Nucleus accumbens (tissue), 56 donors: ENCODE results near the gene SLAIN2.

Source experiments
- DNase-seq, 56 donors: peaks; one replicate each; lab custom pipeline; 2025; lab: John Stamatoyannopoulos, UW

The SLAIN2 gene

DNA sequence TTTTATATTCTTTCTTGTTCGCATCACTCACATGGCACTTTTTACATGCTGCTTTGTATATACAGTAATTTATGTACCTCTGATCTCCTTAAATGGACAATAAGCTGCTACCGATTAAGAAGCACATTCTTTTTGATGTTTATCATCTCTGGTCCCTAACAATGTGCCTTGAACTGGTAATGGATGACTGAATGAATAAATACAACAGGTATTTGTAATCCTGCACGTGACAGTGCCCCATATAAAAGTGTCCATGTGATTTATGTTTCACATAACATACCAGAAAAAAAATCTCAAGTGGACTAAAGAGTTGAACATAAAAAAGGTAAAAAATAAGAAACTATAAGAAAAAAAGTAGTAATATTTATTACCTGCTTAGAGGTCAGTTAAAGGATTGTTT is 7.7 kb upstream of the SLAIN2 start:
- no peak for DNase-seq

GRCh38 chr4:48334236-48334635 is 7.1 kb upstream of the SLAIN2 start:
- DNase-seq = no peak

DNA sequence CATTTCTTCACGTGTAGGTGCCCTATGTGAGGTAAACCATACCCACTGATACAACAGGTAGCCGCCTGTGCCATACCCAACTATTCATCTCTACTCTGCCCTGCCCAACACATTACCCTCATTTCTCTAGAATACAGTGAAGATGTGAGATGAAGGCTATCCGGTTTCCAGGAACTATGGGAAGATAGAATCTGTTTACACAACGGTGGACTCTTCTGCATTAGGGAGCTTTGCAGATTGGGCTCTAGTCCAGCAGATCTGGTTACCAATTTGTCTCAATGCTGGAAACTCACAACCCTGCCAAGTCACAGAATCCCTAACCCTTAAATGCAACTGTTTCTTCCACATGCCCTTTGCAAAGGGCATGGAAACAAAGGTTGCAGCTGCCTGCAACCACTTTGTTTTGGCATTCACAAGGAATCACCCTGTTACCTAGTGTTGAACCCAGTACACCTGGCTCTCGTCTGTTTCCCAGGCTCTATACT is 6.4 kb upstream of the SLAIN2 start:
- DNase-seq = no peak

- no peak for DNase-seq
Measured at GRCh38 chr4:48336146-48336870, 5.0 kb upstream of the SLAIN2 start.

DNA sequence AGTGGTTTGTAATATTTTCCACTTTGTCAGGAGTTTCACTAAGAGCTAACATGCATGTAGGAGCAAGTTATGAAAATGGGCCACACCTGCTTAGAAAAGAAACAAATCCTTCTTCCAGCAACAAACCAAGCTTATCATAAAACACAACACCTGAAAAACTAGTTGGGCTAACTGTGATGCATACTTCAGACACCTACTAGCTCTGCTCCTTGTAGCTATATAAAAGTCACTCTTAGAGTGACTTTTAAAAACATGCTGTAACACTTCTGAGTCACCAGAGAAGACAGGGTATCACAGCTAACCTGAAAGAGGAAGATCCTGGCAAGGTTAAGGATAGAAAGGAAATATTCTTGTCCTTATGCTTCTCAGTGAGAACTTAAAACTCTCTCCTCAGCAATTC is 3.6 kb upstream of the SLAIN2 start:
- DNase-seq = no peak

DNA sequence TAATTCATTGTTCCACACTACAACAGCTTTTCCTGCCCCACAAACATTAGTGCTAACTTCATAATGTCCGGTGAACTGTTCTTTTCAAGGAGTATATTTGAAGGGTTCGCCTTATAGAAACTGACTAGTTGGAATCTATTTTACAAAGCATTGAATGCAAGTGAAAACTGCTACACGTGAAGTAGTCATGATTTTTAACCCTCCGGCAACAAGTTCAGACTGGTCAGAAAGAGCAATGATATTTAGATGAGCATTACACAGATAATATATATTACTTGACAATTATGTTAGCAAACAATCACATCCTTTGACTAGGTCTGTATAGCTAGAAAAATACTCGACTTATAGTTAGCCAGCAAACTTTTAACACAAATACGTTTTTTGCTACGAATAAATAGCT is 1.7 kb upstream of the SLAIN2 start:
- DNase-seq = no peak

DNA sequence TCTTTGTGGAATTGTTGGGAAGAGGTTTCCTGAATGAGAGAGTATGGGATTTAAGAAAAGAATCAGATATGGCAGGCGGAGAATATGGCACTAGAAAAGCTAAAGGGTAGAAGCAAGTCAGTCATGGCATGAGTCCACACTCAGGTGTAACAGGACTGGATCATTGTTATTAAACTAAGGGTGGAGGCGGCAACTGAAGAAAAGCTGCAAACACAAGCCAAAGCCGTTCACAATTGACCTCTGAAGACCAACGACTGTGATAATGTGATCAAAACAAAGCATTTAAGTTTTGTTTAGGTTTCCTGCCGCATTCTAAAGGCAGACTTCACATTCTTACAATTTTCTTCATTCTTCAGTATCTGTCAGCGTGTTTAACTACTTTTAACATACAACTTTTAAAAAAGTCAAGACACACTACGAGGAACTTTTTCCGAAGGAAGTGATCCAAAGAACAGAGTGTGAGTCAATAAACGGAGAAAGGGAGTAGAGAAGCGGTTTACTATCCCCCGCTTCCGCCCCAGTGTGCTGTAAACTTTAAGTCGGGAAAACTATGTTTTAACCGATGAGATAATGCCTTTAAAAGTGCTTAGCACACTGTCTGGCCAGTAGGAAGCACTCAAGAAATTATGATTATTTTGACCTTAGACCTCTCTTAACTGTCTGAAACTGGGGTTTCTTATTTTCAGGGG is 909 bp upstream of the SLAIN2 start:
- peak in 1 of 56 donors; percentile 11 for DNase-seq

DNA sequence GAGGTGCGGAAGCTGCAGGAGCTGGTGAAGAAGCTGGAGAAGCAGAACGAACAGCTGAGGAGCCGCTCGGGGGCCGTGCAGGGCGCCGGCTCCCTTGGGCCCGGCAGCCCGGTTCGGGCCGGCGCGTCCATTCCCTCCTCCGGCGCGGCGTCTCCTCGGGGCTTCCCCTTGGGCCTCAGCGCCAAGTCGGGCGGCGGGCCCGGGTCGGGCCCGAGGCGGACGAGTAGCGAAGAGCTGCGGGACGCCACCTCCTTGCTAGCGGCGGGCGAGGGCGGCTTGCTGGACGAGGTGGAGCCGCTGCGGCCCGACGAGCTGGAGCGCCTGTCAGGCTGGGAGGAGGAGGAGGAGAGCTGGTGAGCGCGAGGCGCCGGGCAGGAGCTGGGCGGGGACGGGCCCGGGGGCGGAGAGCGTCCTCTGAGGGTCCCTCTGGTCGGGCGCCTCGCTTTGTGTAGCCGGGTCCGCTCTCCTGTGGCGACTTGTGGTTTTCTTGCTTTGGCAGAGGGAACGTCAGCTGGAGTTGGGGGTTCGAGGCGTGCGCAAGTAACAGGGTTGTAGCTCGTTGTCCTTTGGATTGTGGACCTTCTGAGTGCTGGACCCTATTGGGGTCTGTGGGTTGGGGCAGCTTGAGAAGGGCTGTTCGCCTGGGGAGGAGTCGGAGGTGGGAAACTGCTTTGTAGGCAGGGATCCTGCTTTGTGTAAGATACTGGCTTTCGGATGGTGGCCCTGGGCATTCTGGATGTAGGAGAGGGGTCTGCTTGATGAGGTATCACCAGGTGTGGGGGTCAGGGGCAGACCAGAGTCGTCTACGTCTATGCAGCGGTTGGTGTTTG is 662 bp downstream of the SLAIN2 start:
- peak in 47 of 56 donors; percentile 4 to 81 (median 53) for DNase-seq

DNA sequence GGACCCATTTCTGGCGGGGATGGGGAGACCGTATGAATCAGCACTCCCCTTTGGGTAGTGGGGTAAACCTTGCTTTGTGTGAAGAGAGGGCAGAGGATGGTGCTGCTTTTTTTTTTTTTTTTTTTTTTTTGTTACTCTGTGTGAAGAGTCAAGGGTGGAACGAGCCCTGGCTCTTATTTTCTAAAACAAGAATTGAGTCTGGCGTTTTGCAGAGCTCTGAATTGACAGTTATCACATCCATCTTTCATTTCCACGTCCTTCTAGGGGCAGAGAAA is 1.2 kb downstream of the SLAIN2 start:
- DNase-seq = no peak

DNA sequence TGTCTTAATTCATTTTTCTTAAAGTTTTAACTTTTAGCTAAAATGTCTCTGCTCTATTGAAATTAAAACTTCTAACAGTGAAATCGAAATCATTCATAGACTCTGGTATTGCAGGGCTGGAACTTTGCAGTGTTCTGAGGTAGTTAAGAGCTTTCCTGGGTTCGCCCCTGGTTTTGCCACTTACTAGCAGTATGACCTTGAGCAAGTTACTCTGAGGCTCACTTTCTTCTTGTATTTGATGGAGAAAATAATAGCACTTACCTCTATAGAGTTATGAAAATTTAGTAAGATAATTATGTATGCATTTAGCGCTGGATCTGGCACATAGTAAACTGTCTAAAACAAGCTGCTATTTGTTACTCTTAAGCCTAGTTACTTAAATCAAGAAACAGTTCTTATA is 1.7 kb downstream of the SLAIN2 start:
- DNase-seq = no peak

- no peak for DNase-seq
Measured at GRCh38 chr4:48343551-48343950, 2.2 kb downstream of the SLAIN2 start.

- DNase-seq = no peak
Measured at GRCh38 chr4:48345542-48345941, 4.2 kb downstream of the SLAIN2 start.

DNA sequence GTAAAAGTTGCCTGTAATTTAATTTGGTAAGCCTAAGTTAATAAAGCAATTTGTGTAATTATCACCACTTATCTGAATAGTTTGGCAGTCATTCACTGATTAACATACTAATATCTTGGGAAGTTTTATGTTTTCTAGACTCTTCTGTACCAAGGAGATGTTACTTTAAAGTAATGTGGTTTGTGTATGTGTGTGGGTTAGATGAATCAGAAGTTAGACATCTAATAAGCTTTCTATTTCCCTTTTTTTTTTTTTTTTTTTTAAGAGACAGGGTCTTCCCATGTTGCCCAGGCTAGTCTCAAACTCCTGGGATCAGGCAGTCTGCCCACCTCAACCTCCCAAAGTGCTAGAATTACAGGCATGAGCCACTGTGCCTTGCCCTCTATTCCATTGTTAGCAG is 5.3 kb downstream of the SLAIN2 start:
- no peak for DNase-seq

DNA sequence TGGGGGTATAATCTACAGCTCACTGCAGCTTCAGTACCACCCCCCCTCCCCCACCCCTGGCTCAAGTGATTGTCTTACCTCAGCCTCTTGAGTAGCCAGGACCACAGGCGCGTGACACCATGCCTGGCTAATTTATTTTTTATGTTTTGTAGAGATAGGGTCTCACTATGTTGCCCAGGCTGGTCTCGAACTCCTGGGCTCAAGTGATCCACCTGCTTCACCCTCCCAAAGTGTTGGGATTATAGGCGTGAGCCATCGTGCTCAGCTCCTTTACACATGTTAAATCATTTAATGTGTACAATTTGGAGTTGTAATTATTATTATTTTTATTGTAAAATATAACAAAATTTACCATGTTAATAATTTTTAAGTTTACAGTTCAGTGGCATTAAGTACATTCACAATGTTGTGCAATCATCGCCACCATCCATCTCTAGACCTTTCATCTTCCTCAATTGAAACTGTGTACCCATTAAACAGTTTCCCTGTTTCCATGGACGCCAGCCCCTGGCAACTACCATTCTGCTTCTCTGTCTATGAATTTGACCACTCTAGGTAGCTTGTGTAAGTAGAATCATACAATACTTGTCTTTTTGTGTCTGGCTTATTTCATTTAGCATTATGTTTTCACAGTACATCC is 6.1 kb downstream of the SLAIN2 start:
- DNase-seq = no peak

DNA sequence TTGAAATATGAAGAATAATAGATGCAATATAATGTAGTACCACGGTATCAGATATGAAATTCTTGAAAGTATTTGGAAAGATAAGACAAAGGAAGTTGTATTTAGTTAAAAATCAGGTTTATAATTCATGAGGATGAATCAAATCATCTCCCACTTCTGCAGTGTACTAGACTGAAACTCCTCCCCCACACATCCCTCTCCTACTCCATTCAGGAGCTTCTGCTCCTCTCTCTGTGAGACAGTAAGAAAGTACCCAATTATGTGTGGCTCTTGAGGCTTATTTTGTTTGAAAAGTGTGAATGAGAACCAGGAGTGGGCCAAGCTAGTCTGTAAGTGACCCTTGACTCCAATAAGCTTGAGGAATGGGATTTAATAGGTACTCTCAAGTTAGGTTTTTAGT is 9.5 kb downstream of the SLAIN2 start:
- DNase-seq = peak in 3 of 56 donors; percentile 1 to 10 (median 1)

DNA sequence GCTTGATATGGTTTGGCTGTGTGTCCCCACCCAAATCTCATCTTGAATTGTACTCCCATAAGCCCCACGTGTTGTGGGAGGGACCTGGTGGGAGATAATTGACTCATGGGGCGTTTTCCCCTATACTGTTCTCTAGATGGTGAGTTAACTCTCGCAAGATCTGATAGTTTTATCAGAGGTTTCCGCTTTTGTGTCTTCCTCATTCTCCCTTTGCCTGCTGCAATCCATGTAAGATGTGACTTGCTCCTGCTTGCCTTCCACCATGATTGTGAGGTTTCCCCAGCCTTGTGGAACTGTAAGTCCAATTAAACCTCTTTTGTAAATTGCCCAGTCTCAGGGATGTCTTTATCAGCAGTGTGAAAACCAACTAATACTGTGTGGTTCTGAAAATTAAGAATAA is 11.5 kb downstream of the SLAIN2 start:
- DNase-seq = no peak

GRCh38 chr4:48356355-48356754 is 15.0 kb downstream of the SLAIN2 start:
- no peak for DNase-seq

DNA sequence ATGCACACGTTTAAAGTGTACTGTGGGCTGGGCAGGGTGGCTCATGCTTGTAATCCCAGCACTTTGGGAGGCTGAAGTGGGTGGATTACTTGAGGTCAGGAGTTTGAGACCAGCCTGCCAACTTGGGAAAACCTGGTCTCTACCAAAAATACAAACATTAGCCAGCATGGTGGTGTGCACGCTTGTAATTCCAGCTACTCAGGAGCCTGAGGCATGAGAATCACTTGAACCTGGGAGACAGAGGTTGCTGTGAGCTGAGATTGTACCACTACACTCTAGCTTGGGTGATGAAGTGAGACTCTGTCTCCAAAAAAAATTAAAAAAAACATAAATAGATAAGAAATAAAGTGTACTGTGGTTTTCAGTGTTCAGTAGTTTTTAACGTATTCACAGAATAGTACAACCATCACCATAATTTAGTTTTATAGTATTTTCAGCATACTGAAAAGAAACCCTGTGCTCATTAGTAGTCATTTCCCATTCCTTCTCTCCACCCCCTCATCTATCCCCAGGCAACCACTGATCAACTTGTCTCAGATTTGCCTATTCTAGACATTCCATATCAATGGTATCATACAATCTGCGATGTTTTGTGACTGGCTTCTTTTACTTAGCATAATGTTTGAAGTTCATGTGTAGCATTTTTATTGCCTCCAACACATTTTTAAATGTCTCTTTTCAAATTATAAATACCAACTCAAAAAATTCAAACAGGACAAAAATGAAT is 19.1 kb downstream of the SLAIN2 start:
- DNase-seq = peak in 1 of 56 donors; percentile 4

GRCh38 chr4:48361012-48361400 is 19.7 kb downstream of the SLAIN2 start:
- DNase-seq = no peak

DNA sequence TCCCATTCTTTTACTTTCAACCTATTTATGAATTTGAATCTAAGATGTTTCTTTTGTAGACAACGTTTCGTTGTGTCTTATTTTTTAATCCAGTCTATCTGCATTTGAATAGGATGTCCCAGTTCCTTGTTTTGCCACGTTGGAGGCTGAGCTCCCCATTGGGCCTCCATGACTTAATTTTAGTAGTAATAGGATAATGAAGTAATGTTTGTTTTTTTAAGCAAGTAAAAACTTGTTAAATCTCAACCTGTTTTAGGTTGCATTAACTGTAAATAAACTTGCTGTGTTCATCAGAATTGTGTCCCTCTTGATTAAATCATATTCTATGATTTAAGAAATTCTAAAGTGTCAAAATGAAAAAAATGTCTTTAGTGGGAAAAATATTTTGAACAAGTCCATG is 25.3 kb downstream of the SLAIN2 start:
- DNase-seq = no peak
